Stomach smooth muscle (tissue), 2 donors: ENCODE measurements around the gene KCNJ8.
"Not testable (repeated sequence)": the region's sequence is repeated elsewhere in the genome, so short reads cannot be mapped to it uniquely, and the experiment has no call there.

Source experiments
- H3K27ac ChIP-seq: one replicate; pipeline ENCODE4 v1.7.0; 2013; ENCODE audit warnings: mild to moderate bottlenecking, low read length, inconsistent platforms
- H3K27me3 ChIP-seq, 2 donors: one replicate each; pipeline ENCODE4 v1.7.0; 2013; ENCODE audit warnings: low read length in 2 of 2; ENCODE audit not compliant: insufficient read depth in 2 of 2, control insufficient read depth in 1 of 2
- H3K36me3 ChIP-seq, 2 donors: one replicate each; pipeline ENCODE4 v1.7.0; 2013; ENCODE audit warnings: low read length in 2 of 2; ENCODE audit not compliant: control insufficient read depth in 2 of 2, insufficient read depth in 2 of 2
- H3K4me1 ChIP-seq: one replicate; pipeline ENCODE4 v1.7.0; 2013; ENCODE audit warnings: low read length; ENCODE audit not compliant: control insufficient read depth, insufficient read depth
- H3K4me3 ChIP-seq, 2 donors: one replicate each; pipeline ENCODE4 v1.7.0; 2013; ENCODE audit warnings: low read length in 2 of 2
- H3K9ac ChIP-seq, 2 donors: one replicate each; pipeline ENCODE4 v1.7.0; 2013; ENCODE audit warnings: low read length in 2 of 2, mild to moderate bottlenecking in 1 of 2
- H3K9me3 ChIP-seq, 2 donors: one replicate each; pipeline ENCODE4 v1.7.0; 2013; ENCODE audit warnings: low read length in 2 of 2; ENCODE audit not compliant: control insufficient read depth in 2 of 2
- donor health status: healthy.
- donor health status: Pancreatic carcinoma.

The KCNJ8 gene

GRCh38 chr12:21809100-21809499 is 34.6 kb upstream of the KCNJ8 start:
- H3K9ac ChIP-seq: no peak overlapping the region
- no peak overlapping the region for H3K4me3 ChIP-seq
- H3K4me1 ChIP-seq: no peaks in the 10 kb centered on the region
- peaks cover 7 to 13% of the 10 kb centered on the region in 2 donors for H3K36me3 ChIP-seq
- H3K27me3 ChIP-seq: no peaks in the 10 kb centered on the region
- no peak overlapping the region for H3K27ac ChIP-seq
- H3K9me3 ChIP-seq: no peaks in the 10 kb centered on the region

GRCh38 chr12:21806255-21806654 is 31.7 kb upstream of the KCNJ8 start:
- Histone ChIP-seq H3K9me3 (no peaks in the 10 kb centered on the region), H3K27ac (no peak overlapping the region), H3K9ac (no peak overlapping the region), H3K4me3 (no peak overlapping the region), H3K4me1 (no peaks in the 10 kb centered on the region), H3K27me3 (no peaks in the 10 kb centered on the region), H3K36me3 (peaks cover 7 to 10% of the 10 kb centered on the region in 2 donors)

GRCh38 chr12:21801522-21802288 is 27.2 kb upstream of the KCNJ8 start:
- Histone ChIP-seq H3K9me3 (no peaks in the 10 kb centered on the region), H3K36me3 (peaks cover 3 to 7% of the 10 kb centered on the region in 2 donors), H3K27me3 (no peaks in the 10 kb centered on the region), H3K4me1 (no peaks in the 10 kb centered on the region), H3K4me3 (no peak overlapping the region), H3K9ac (no peak overlapping the region), H3K27ac (no peak overlapping the region)

GRCh38 chr12:21800011-21800410 is 25.5 kb upstream of the KCNJ8 start:
- peaks cover 0 to 3% of the 10 kb centered on the region in 2 donors for H3K36me3 ChIP-seq
- H3K27ac ChIP-seq: no peak overlapping the region
- no peak overlapping the region for H3K4me3 ChIP-seq
- H3K9me3 ChIP-seq: no peaks in the 10 kb centered on the region
- H3K9ac ChIP-seq: no peak overlapping the region
- H3K4me1 ChIP-seq: no peaks in the 10 kb centered on the region
- no peaks in the 10 kb centered on the region for H3K27me3 ChIP-seq

GRCh38 chr12:21797539-21797938 is 23.0 kb upstream of the KCNJ8 start:
- Histone ChIP-seq H3K27me3 (no peaks in the 10 kb centered on the region), H3K9ac (no peak overlapping the region), H3K9me3 (no peaks in the 10 kb centered on the region), H3K36me3 (no peaks in the 10 kb centered on the region), H3K4me3 (no peak overlapping the region), H3K27ac (no peak overlapping the region), H3K4me1 (no peaks in the 10 kb centered on the region)

- Histone ChIP-seq H3K4me1 (no peaks in the 10 kb centered on the region), H3K9ac (no peak overlapping the region), H3K27ac (no peak overlapping the region), H3K4me3 (no peak overlapping the region), H3K27me3 (no peaks in the 10 kb centered on the region), H3K36me3 (no peaks in the 10 kb centered on the region), H3K9me3 (no peaks in the 10 kb centered on the region)
Observed at GRCh38 chr12:21795648-21796328, 21.3 kb upstream of the KCNJ8 start.

- H3K9ac ChIP-seq, H3K27me3 ChIP-seq, H3K27ac ChIP-seq, H3K36me3 ChIP-seq, H3K9me3 ChIP-seq, H3K4me1 ChIP-seq, H3K4me3 ChIP-seq: not testable (repeated sequence)
Observed at GRCh38 chr12:21794807-21795595, 20.5 kb upstream of the KCNJ8 start.

- not testable (repeated sequence) for H3K9me3 ChIP-seq, H3K27ac ChIP-seq, H3K36me3 ChIP-seq, H3K4me3 ChIP-seq, H3K9ac ChIP-seq, H3K4me1 ChIP-seq, H3K27me3 ChIP-seq
Observed at GRCh38 chr12:21789687-21790086, 15.2 kb upstream of the KCNJ8 start.

GRCh38 chr12:21788089-21788983 is 13.8 kb upstream of the KCNJ8 start:
- Histone ChIP-seq H3K9me3 (no peaks in the 10 kb centered on the region), H3K4me1 (no peaks in the 10 kb centered on the region), H3K27me3 (no peaks in the 10 kb centered on the region), H3K36me3 (no peaks in the 10 kb centered on the region), H3K9ac (no peak overlapping the region), H3K4me3 (no peak overlapping the region), H3K27ac (no peak overlapping the region)

GRCh38 chr12:21786041-21786531 is 11.6 kb upstream of the KCNJ8 start:
- Histone ChIP-seq H3K9me3 (no peaks in the 10 kb centered on the region), H3K9ac (no peak overlapping the region), H3K27ac (no peak overlapping the region), H3K27me3 (no peaks in the 10 kb centered on the region), H3K4me3 (no peak overlapping the region), H3K36me3 (no peaks in the 10 kb centered on the region), H3K4me1 (no peaks in the 10 kb centered on the region)
